HepG2 (cell line): ENCODE results near the gene TMPRSS7. TPM values are rescaled to one million over a fixed set of nuclear protein-coding genes. Genes with fewer than 3 reads are reported as not detected.
A peak's percentile ranks its signal among the peaks of the same experiment; 100 is the strongest.

Experiments
- KLF15 ChIP-seq: sonication (generic); formaldehyde crosslinking; IDR thresholded peaks from 2 replicates; pipeline ENCODE4 v1.8.1; 2023; ENCODE audit warnings: borderline replicate concordance, mild to moderate bottlenecking, inconsistent platforms, missing genetic modification reagents, mixed read lengths
- MIER2 ChIP-seq: IDR thresholded peaks from 2 replicates; pipeline ENCODE4 v1.6.1; 2016; ENCODE audit warnings: missing biosample characterization, missing genetic modification reagents
- NCOA5 ChIP-seq: sonication (generic); formaldehyde crosslinking; IDR thresholded peaks from 2 replicates; pipeline ENCODE4 v1.4.0; 2020; ENCODE audit warnings: missing genetic modification reagents
- SUZ12 ChIP-seq: fragments of 150-350 bp; IDR thresholded peaks from 2 replicates; pipeline ENCODE4 v1.6.1; 2014; ENCODE audit warnings: low read depth, low read length
- TBX2 ChIP-seq: sonication (generic); formaldehyde crosslinking; IDR thresholded peaks from 2 replicates; pipeline ENCODE4 v1.5.0; 2020; ENCODE audit warnings: missing genetic modification reagents, mild to moderate bottlenecking, borderline replicate concordance
- TFE3 ChIP-seq: IDR thresholded peaks from 2 replicates; pipeline ENCODE4 v1.6.1; 2016
- YEATS4 ChIP-seq: sonication (generic); formaldehyde crosslinking; IDR thresholded peaks from 2 replicates; pipeline ENCODE4 v1.4.0; 2020; ENCODE audit warnings: missing genetic modification reagents, borderline replicate concordance
- ZBTB26 ChIP-seq: IDR thresholded peaks from 2 replicates; pipeline ENCODE4 v1.6.1; 2016; ENCODE audit warnings: missing compliant biosample characterization, missing genetic modification reagents, borderline replicate concordance
- ZNF335 ChIP-seq: sonication (generic); formaldehyde crosslinking; IDR thresholded peaks from 2 replicates; pipeline ENCODE4 v1.4.0; 2020; ENCODE audit warnings: missing genetic modification reagents
- ZNF33B ChIP-seq: sonication (generic); formaldehyde crosslinking; IDR thresholded peaks from 2 replicates; pipeline ENCODE4 v1.5.1; 2020; ENCODE audit warnings: mild to moderate bottlenecking, missing genetic modification reagents
- ZNF362 ChIP-seq: sonication (generic); formaldehyde crosslinking; IDR thresholded peaks from 2 replicates; pipeline ENCODE4 v1.4.0; 2020; ENCODE audit warnings: missing genetic modification reagents, mild to moderate bottlenecking, borderline replicate concordance
- ZNF414 ChIP-seq: sonication (generic); formaldehyde crosslinking; IDR thresholded peaks from 2 replicates; pipeline ENCODE4 v1.5.0; 2020; ENCODE audit warnings: missing genetic modification reagents
- ZNF432 ChIP-seq: sonication (generic); formaldehyde crosslinking; IDR thresholded peaks from 2 replicates; pipeline ENCODE4 v1.5.0; 2020; ENCODE audit warnings: missing genetic modification reagents, mild to moderate bottlenecking, borderline replicate concordance
- ZNF609 ChIP-seq: sonication (generic); formaldehyde crosslinking; IDR thresholded peaks from 2 replicates; pipeline ENCODE4 v1.4.0; 2020; ENCODE audit warnings: mild to moderate bottlenecking, missing genetic modification reagents, borderline replicate concordance
- ZNF615 ChIP-seq: sonication (generic); formaldehyde crosslinking; IDR thresholded peaks from 2 replicates; pipeline ENCODE4 v1.5.0; 2020; ENCODE audit warnings: mild to moderate bottlenecking, missing genetic modification reagents, borderline replicate concordance
- ZNF639 ChIP-seq: conservative IDR thresholded peaks from 2 replicates; pipeline ENCODE4 v1.6.1; 2018; ENCODE audit warnings: missing genetic modification reagents
- ZNF740 ChIP-seq: sonication (generic); formaldehyde crosslinking; IDR thresholded peaks from 2 replicates; pipeline ENCODE4 v1.4.0; 2020; ENCODE audit warnings: missing genetic modification reagents
- polyA plus RNA-seq, 8 experiments: library from polyadenylated mRNA; depleted of rRNA in 3 of 8; stranded (reverse) in 7 of 8; unstranded in 1 of 8; fragments of >200 nt; fragmentation: Illumina TruSeq in 4 of 8; extraction: Trizol in 4 of 8; gene quantifications; 2 replicates each; pipeline versions ENCODE4 v1.2.1 to v1.2.3, GENCODE V29; 2011 to 2016; ENCODE audit warnings: low read depth in 4 of 8, missing spikeins in 1 of 8, mixed read lengths in 1 of 8; ENCODE audit not compliant: insufficient read depth in 1 of 8
- total RNA-seq, 5 experiments: library from RNA; depleted of rRNA; stranded (reverse); fragments of >200 nt; fragmentation: Illumina TruSeq; extraction: Trizol; gene quantifications; 2 replicates each; pipeline ENCODE4 v1.2.3, GENCODE V29; 2016; ENCODE audit warnings: low read depth in 1 of 5

TMPRSS7 gene
- total and polyA plus RNA-seq, 2 of the 13 experiments (the other 11 are each of a cell fraction or from before 2014, with no cell fraction given), result not detected

GRCh38 chr3:112086076-112086854, 51.7 kb downstream of the TMPRSS7 start, which contains the start of gene C3orf52 (continued):
- no peak for TF ChIP-seq ZNF639
- TF ChIP-seq ZNF335 (CRISPR knock-in tag), result no peak
- peak; percentile 50; the same call in 1 of the 2 replicates for TF ChIP-seq TFE3
- 0 out of 2 replicates have a peak, but pooled peaks have one; percentile 15 for TF ChIP-seq ZNF609 (CRISPR knock-in tag)
- TF ChIP-seq ZNF432 (CRISPR knock-in tag), result no peak
- TF ChIP-seq ZNF740 (CRISPR knock-in tag), result no peak
- peak; percentile 48; the same call in 1 of the 2 replicates for TF ChIP-seq ZBTB26
- peak; percentile 83; the same call in 1 of the 2 replicates for TF ChIP-seq TBX2 (CRISPR knock-in tag)
- TF ChIP-seq ZNF362, result peak; percentile 15; the same call in 1 of the 2 replicates
- TF ChIP-seq YEATS4, result peak; percentile 39; the same call in 1 of the 2 replicates
- TF ChIP-seq KLF15, result no peak
- no peak for TF ChIP-seq SUZ12
- no peak for TF ChIP-seq MIER2 (CRISPR knock-in tag)
- TF ChIP-seq ZNF414 (CRISPR knock-in tag), result no peak
- no peak for TF ChIP-seq NCOA5
- no peak for TF ChIP-seq ZNF615 (CRISPR knock-in tag)
- TF ChIP-seq ZNF33B (CRISPR knock-in tag), result no peak
